ENCODE data around the gene KIAA0586.

DNA sequence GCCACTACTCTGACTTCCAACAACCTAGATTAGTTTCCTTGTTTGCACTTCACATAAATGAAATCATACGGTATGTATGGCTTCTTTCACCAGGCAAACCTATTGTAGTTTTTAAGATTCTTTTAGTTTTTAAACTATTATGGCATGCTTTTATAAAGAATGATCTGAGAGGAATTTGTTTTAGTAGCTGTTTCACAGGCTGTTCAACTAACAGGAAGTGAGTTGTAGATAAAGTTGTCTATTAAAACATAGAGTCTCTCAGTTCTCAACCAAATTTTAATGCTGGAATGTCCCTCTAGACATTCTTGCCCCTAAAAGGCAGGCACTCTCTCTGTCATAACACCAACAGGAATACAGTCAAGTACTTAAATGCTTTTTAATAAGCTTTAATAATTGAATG is 107.5 kb downstream of the KIAA0586 start:
- TF ChIP-seq, protein P1, sequence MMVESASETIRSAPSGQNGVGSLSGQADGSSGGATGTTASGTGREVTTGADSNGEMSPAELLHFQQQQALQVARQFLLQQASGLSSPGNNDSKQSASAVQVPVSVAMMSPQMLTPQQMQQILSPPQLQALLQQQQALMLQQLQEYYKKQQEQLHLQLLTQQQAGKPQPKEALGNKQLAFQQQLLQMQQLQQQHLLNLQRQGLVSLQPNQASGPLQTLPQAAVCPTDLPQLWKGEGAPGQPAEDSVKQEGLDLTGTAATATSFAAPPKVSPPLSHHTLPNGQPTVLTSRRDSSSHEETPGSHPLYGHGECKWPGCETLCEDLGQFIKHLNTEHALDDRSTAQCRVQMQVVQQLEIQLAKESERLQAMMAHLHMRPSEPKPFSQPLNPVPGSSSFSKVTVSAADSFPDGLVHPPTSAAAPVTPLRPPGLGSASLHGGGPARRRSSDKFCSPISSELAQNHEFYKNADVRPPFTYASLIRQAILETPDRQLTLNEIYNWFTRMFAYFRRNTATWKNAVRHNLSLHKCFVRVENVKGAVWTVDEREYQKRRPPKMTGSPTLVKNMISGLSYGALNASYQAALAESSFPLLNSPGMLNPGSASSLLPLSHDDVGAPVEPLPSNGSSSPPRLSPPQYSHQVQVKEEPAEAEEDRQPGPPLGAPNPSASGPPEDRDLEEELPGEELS (CRISPR knock-in tag; IDR thresholded peaks at IDR 0.05), result no peak
- no peak for TF ChIP-seq CTCF (CRISPR knock-in tag; IDR thresholded peaks at IDR 0.05)
- TF ChIP-seq EZH2 (conservative IDR thresholded peaks at IDR 0.05; ENCODE audit: low read depth, low read length), result no peak
- no peak for TF ChIP-seq ARNT2 (CRISPR knock-in tag; IDR thresholded peaks at IDR 0.05; ENCODE audit: low read depth)
- TF ChIP-seq FIP1L1 (IDR thresholded peaks at IDR 0.05; ENCODE audit: borderline replicate concordance, insufficient read depth, low read depth, low read length), result no peak
- TF ChIP-seq ELF4 (CRISPR knock-in tag; IDR thresholded peaks at IDR 0.05; ENCODE audit: borderline replicate concordance), result no peak
- TF ChIP-seq KLF11 (CRISPR knock-in tag; IDR thresholded peaks at IDR 0.05), result no peak
- TF ChIP-seq TERF1 (CRISPR knock-in tag; IDR thresholded peaks at IDR 0.05), result no peak

All from HepG2 (cell line).